ENCODE data around the gene TASP1. TPM values are rescaled to one million over a fixed set of nuclear protein-coding genes. Genes with fewer than 3 reads are reported as not detected.

Gene TASP1
- total RNA-seq, 6 experiments from 2014 or later = 2.5 to 6.1 (median 4.3) TPM

DNA sequence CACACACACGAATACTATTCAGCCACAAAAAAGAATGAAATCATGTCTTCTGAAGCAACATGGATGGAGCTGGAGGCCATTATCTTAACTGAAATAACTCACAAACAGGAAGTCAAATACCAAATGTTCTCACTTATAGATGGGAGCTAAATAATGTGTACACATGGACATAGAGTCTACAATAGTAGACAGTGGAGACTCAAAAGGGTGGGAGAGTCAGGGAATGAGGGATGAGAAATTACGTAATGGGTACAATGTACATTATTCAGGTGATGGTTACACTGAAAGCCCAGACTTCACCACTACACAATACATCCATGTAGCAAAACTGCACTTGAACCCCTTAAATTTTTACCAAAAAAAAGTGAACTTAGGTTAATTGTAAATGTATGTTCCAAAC is 160.4 kb downstream of the TASP1 start:
- TF ChIP-seq, protein P1, sequence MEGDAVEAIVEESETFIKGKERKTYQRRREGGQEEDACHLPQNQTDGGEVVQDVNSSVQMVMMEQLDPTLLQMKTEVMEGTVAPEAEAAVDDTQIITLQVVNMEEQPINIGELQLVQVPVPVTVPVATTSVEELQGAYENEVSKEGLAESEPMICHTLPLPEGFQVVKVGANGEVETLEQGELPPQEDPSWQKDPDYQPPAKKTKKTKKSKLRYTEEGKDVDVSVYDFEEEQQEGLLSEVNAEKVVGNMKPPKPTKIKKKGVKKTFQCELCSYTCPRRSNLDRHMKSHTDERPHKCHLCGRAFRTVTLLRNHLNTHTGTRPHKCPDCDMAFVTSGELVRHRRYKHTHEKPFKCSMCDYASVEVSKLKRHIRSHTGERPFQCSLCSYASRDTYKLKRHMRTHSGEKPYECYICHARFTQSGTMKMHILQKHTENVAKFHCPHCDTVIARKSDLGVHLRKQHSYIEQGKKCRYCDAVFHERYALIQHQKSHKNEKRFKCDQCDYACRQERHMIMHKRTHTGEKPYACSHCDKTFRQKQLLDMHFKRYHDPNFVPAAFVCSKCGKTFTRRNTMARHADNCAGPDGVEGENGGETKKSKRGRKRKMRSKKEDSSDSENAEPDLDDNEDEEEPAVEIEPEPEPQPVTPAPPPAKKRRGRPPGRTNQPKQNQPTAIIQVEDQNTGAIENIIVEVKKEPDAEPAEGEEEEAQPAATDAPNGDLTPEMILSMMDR (IDR thresholded peaks at IDR 0.05) = no peak
- no peak for TF ChIP-seq POLR2A (IDR thresholded peaks at IDR 0.05)
- Histone ChIP-seq H3K27me3 (no peaks in the 10 kb centered on the region), H3K27ac (no peak overlapping the region), H3K9me3 (no peaks in the 10 kb centered on the region), H3K36me3 (peaks cover 0 to 4% (median 0%) of the 10 kb centered on the region in 4 donors), H3K4me1 (no peaks in the 10 kb centered on the region), H3K4me3 (no peak overlapping the region)
- intact Hi-C loops (cut with DNase I) = no loop called here
- WGBS (ENCODE audit: insufficient coverage, low coverage, low lambda C conversion rate, missing lambda C conversion rate) = 64% methylated on average over 2 of the region's 2 CpGs
- ATAC-seq = no peak
- DNase-seq = no peak

DNA sequence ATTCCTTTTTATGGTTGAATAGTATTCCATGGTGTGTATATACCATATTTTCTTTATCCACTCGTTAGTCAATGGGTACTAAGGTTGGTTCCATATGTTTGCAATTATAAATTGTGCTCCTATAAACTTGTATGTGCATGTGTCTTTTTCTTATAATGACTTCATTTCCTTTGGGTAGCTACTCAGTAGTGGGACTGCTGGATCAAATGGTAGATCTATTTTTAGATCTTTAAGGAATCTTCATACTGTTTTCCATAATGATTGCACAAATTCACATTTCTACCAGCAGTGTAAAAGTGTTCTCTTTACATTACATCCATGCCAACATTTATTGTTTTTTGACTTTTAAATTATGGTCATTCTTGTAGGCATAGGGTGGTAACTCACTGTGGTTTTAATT is 164.3 kb downstream of the TASP1 start:
- Histone ChIP-seq H3K9me3 (no peaks in the 10 kb centered on the region), H3K27me3 (no peaks in the 10 kb centered on the region), H3K27ac (no peak overlapping the region), H3K4me3 (no peak overlapping the region), H3K36me3 (no peaks in the 10 kb centered on the region), H3K4me1 (no peaks in the 10 kb centered on the region)
- ATAC-seq = no peak
- TF ChIP-seq, protein P1 (IDR thresholded peaks at IDR 0.05) = no peak
- no peak for TF ChIP-seq POLR2A (IDR thresholded peaks at IDR 0.05)
- WGBS (ENCODE audit: insufficient coverage, low coverage, low lambda C conversion rate, missing lambda C conversion rate) = 100% methylated on average over 1 of the region's 1 CpG
- no peak for DNase-seq
- intact Hi-C loops (cut with DNase I) = no loop called here

DNA sequence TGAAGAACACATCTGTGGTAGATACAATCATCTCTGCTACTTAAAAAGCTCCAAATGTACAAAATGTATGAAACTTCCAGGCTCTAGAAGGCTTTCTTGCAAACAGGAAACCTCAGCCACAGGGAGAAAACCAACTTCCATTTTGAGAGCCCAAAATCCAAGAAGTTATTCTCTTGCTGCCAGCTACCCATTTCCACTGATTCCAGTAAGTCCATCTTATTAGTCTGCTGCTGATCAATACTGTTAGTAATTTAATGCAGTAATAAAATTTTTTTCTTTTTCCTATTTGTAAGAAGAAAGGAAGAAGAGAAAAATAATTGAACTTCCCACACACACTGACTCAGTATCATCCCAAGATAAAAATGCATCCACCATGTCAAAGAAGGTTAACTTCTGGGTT is 169.5 kb downstream of the TASP1 start:
- H3K4me3 ChIP-seq = no peak overlapping the region
- no peaks in the 10 kb centered on the region for H3K9me3 ChIP-seq
- ATAC-seq (no peak), DNase-seq (no peak)
- H3K36me3 ChIP-seq = no peaks in the 10 kb centered on the region
- no peaks in the 10 kb centered on the region for H3K27me3 ChIP-seq
- intact Hi-C loops (cut with DNase I) = no loop called here
- no peak overlapping the region for H3K27ac ChIP-seq
- no peak for TF ChIP-seq POLR2A (IDR thresholded peaks at IDR 0.05)
- TF ChIP-seq, protein P1 (IDR thresholded peaks at IDR 0.05) = no peak
- H3K4me1 ChIP-seq = no peaks in the 10 kb centered on the region

DNA sequence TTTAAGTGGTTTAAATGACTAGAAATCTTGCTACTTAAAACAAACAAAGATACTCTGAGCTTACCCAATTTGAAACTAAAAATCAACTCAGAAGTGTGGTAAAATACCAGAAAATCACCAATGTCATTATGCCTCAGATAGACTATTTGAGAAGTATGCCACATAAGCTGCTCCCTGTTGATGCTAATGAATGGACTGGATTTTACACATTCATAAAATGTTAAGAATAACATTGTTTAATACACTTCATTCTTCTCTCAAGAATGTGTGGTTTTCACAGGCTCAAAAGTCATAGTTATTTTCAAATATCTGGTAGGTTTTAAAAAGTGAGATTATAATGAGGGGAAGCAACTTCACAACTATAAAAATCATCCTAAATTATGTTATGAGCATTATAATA is 170.6 kb downstream of the TASP1 start:
- no peaks in the 10 kb centered on the region for H3K9me3 ChIP-seq
- no peak for ATAC-seq
- no peaks in the 10 kb centered on the region for H3K36me3 ChIP-seq
- H3K27ac ChIP-seq = no peak overlapping the region
- H3K27me3 ChIP-seq = no peaks in the 10 kb centered on the region
- no peaks in the 10 kb centered on the region for H3K4me1 ChIP-seq
- intact Hi-C loops (cut with DNase I) = no loop called here
- no peak overlapping the region for H3K4me3 ChIP-seq
- TF ChIP-seq, protein P1 (IDR thresholded peaks at IDR 0.05) = no peak
- TF ChIP-seq POLR2A (IDR thresholded peaks at IDR 0.05) = no peak
- DNase-seq = no peak

DNA sequence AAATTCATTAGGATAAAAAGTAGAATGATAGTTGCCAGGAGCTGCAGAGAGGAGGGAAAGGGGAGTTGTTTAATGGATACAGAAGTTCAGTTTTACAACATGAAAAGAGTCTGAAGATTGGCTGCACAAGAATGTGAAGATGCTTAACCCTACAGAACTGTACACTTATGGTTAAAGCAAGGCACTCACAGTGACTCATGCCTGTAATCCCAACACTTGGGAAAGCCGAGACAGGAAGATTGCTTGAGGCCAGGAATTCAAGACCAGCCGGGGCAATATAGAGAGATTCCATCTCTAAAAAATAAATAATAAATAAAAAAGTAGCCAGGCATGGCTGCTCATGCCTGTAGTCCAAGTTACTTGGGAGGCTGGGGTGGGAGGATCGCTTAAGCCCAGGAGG is 174.0 kb downstream of the TASP1 start:
- WGBS (ENCODE audit: insufficient coverage, low coverage, low lambda C conversion rate, missing lambda C conversion rate) = 96% methylated on average over 3 of the region's 3 CpGs
- Histone ChIP-seq H3K9me3 (no peaks in the 10 kb centered on the region), H3K27me3 (no peaks in the 10 kb centered on the region), H3K4me1 (no peaks in the 10 kb centered on the region), H3K4me3 (no peak overlapping the region), H3K27ac (no peak overlapping the region), H3K36me3 (no peaks in the 10 kb centered on the region)
- ATAC-seq (no peak), DNase-seq (no peak)
- intact Hi-C loops (cut with DNase I) = no loop called here
- TF ChIP-seq, protein P1 (IDR thresholded peaks at IDR 0.05) = no peak
- TF ChIP-seq POLR2A (IDR thresholded peaks at IDR 0.05) = no peak
